ENCODE results near the gene SLC4A7. TPM values are rescaled to one million over a fixed set of nuclear protein-coding genes. Genes with fewer than 3 reads are reported as not detected.

Gene SLC4A7
- total RNA-seq, 2 experiments from 2014 or later: 48.0 to 48.8 TPM

DNA sequence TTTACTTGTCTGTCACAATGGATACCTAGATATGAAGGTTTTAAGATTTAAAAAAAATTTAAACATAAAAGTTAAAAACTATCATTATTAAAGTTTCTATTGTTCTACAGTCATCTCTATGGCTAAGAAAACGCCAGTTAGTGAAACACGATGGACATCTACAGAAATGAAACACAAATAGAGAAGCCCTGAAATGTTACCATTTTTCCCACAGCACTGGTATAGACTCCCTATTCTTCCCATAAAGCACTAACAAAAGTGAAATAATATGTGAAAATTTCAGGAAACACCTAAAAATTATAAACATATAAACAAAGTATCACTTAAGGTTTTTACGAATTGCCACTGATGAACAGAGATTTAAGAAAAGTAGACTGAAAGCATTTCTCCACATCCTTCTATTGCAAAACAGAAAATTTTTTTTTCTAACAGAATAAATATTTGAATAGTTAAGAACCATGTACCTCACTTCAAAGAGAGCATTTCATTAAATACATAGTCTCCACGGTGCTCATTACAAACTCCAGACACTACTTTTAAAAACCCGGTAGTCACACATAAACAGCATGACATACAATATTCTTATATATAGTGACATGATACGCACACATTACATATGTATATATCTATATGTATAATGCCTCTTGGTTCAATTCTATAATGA is 107.9 kb downstream of the SLC4A7 start:
- Mint-ChIP-seq H3K4me3 (no peak overlapping the region), H3K4me1 (ENCODE audit: low read depth) (no peaks in the 10 kb centered on the region), H3K36me3 (ENCODE audit: low read depth) (peaks cover 10% of the 10 kb centered on the region), H3K27ac (no peak overlapping the region), H3K9me3 (no peaks in the 10 kb centered on the region), H3K27me3 (no peaks in the 10 kb centered on the region)
- ATAC-seq (no peak), DNase-seq (no peak)
- ChIA-PET POLR2A (no interaction called here), CTCF (interaction anchor here (1.2 kb wide), 1 partner anchor 18 kb away, joined by 5 read pairs; no protein-coding TSS in a partner anchor)
- TF ChIP-seq CTCF (IDR thresholded peaks at IDR 0.05): no peak
- intact Hi-C loops (cut with micrococcal nuclease): no loop called here

DNA sequence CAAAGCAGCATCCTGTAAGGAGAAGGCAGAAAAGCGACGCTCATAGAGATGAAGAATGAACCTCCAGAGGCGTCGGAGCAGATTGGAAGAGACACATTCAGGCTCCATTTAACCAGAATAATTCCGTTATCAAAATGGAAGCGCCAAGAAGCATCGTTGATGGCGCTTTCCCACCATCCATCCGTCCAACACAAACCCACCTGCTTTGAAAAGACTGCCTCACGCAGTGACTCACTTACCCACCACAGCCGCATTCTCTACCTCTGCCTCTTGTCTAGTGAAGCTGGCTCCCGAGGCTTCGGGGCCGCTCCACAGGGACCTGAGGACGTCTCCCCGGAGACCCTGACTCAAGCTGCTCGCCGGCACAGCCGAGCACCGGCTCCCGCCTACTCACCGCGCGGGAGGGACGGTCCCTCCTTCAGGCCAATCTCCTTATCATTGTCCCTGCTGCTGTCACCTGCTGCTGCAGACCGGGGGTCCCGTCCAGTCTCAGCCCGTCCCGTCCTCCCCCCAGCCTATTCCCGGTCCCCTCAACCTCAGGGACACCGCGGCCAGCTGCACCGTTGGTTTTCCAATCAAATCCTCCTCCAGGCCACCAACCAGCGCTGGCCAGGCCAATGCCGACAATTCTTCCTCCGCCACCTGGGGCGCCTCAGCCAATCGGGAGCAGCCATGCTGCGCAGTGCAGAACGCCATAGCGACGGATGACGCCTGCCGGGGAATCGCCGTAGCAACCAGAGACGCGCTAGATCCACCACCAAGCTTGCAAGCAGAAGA is 115.2 kb downstream of the SLC4A7 start, which contains the start of gene NEK10:
NEK10 (minus strand) TSS at position 553 of the 777 bp plus-strand sequence. CDS start 16,501 bp downstream, outside the sequence.
- CTCF ChIA-PET: interaction anchor here (0.6 to 2.0 kb wide), 8 partner anchors 9 to 683 kb away, joined by 3 to 8 read pairs (median 4); no protein-coding TSS in a partner anchor
- Mint-ChIP-seq H3K27me3 (no peaks in the 10 kb centered on the region), H3K36me3 (ENCODE audit: low read depth) (no peaks in the 10 kb centered on the region), H3K9me3 (no peaks in the 10 kb centered on the region), H3K27ac (peak within 1 kb of the TSS; percentile 67), H3K4me1 (ENCODE audit: low read depth) (peaks cover 10% of the 10 kb centered on the region), H3K4me3 (peak within 1 kb of the TSS; percentile 91)
- POLR2A ChIA-PET: interaction anchor here (0.6 to 1.3 kb wide), 3 partner anchors 9 to 115 kb away, joined by 3 to 4 read pairs (median 3); partner anchors contain the start of gene SLC4A7
- DNase-seq: peak; percentile 93
- no peak for TF ChIP-seq CTCF (IDR thresholded peaks at IDR 0.05)
- intact Hi-C loops (cut with micrococcal nuclease): no loop called here
- peak; percentile 98 for ATAC-seq

GRCh38 chr3:27366062-27366591 is 118.1 kb downstream of the SLC4A7 start:
- H3K27ac Mint-ChIP-seq: no peak overlapping the region
- POLR2A ChIA-PET: no interaction called here
- no peak overlapping the region for H3K4me3 Mint-ChIP-seq

More at GRCh38 chr3:27366062-27366591, 118.1 kb downstream of the SLC4A7 start:
- DNase-seq (no peak), ATAC-seq (no peak)
- Mint-ChIP-seq H3K36me3 (ENCODE audit: low read depth) (no peaks in the 10 kb centered on the region), H3K9me3 (no peaks in the 10 kb centered on the region), H3K27me3 (no peaks in the 10 kb centered on the region), H3K4me1 (ENCODE audit: low read depth) (peaks cover 10% of the 10 kb centered on the region)
- intact Hi-C loops (cut with micrococcal nuclease): no loop called here
- no peak for TF ChIP-seq CTCF (IDR thresholded peaks at IDR 0.05)
- CTCF ChIA-PET: interaction anchor here (1.0 to 2.2 kb wide), 5 partner anchors 8 to 315 kb away, joined by 3 to 10 read pairs (median 3); no protein-coding TSS in a partner anchor
